HCT116 (cell line): ENCODE data around the gene ZNF777.
"Not testable (repeated sequence)": the region's sequence is repeated elsewhere in the genome, so short reads cannot be mapped to it uniquely, and the experiment has no call there.

ENCODE experiments used
- CBX3 ChIP-seq: IDR thresholded peaks from 2 replicates; pipeline ENCODE4 v1.6.1; 2012; ENCODE audit warnings: low read depth
- CEBPB ChIP-seq: IDR thresholded peaks from 2 replicates; pipeline ENCODE4 v1.6.1; 2012; ENCODE audit warnings: low read depth
- EZH2 ChIP-seq: fragments of 200-600 bp; sonication (generic); IDR thresholded peaks from 2 replicates; pipeline ENCODE4 v1.6.1; 2017; ENCODE audit warnings: antibody characterized with exemption, mixed run types
- FOSL1 ChIP-seq: IDR thresholded peaks from 2 replicates; pipeline ENCODE4 v1.6.1; 2012; ENCODE audit warnings: low read depth
- JUND ChIP-seq: IDR thresholded peaks from 2 replicates; pipeline ENCODE4 v1.6.1; 2012
- POLR2A ChIP-seq: IDR thresholded peaks from 2 replicates; pipeline ENCODE4 v1.7.0; 2011; ENCODE audit warnings: borderline replicate concordance; ENCODE audit not compliant: insufficient read depth, insufficient read length; ENCODE audit errors: extremely low read depth
- POLR2AphosphoS5 ChIP-seq: IDR thresholded peaks from 2 replicates; pipeline ENCODE4 v1.6.1; 2011; ENCODE audit warnings: mild to moderate bottlenecking, low read depth, low read length, moderate library complexity
- RAD21 ChIP-seq: IDR thresholded peaks from 2 replicates; pipeline ENCODE4 v1.6.1; 2012; ENCODE audit warnings: low read depth, mild to moderate bottlenecking
- SRF ChIP-seq: IDR thresholded peaks from 2 replicates; pipeline ENCODE4 v1.6.1; 2012; ENCODE audit warnings: low read depth
- TCF7L2 ChIP-seq: IDR thresholded peaks from 2 replicates; pipeline ENCODE4 v1.7.0; 2011; ENCODE audit warnings: borderline replicate concordance, inconsistent platforms; ENCODE audit not compliant: insufficient read depth, insufficient read length; ENCODE audit errors: extremely low read depth
- YY1 ChIP-seq: IDR thresholded peaks from 2 replicates; pipeline ENCODE4 v1.6.1; 2011; ENCODE audit warnings: low read length, low read depth, moderate library complexity, mild to moderate bottlenecking; ENCODE audit not compliant: insufficient replicate concordance; ENCODE audit errors: extremely low read depth
- ZNF274 ChIP-seq: fragments of 200-500 bp; sonication (Bioruptor generic); IDR thresholded peaks from 2 replicates; pipeline ENCODE4 v1.6.1; 2014; ENCODE audit warnings: mild to moderate bottlenecking, low read depth, low read length, inconsistent platforms
- TF ChIP-seq, protein P1 (sequence below), 3 experiments: fragments of 200-600 bp in 1 of 3; sonication (generic) in 1 of 3; IDR thresholded peaks in 2 of 3; conservative IDR thresholded peaks in 1 of 3; 2 replicates each; pipeline ENCODE4 v1.5.1; 2012 to 2017; ENCODE audit warnings: low read depth in 2 of 3, low read length in 2 of 3, antibody characterized with exemption in 1 of 3, borderline replicate concordance in 1 of 3, control low read depth in 1 of 3, mild to moderate bottlenecking in 1 of 3, mixed read lengths in 1 of 3, mixed run types in 1 of 3, moderate library complexity in 1 of 3; ENCODE audit not compliant: insufficient read depth in 1 of 3
- TF ChIP-seq, protein P2 (sequence below): IDR thresholded peaks from 2 replicates; pipeline ENCODE4 v1.6.1; 2011; ENCODE audit warnings: mild to moderate bottlenecking, low read length, moderate library complexity; ENCODE audit not compliant: insufficient replicate concordance; ENCODE audit errors: extremely low read depth

DNA sequence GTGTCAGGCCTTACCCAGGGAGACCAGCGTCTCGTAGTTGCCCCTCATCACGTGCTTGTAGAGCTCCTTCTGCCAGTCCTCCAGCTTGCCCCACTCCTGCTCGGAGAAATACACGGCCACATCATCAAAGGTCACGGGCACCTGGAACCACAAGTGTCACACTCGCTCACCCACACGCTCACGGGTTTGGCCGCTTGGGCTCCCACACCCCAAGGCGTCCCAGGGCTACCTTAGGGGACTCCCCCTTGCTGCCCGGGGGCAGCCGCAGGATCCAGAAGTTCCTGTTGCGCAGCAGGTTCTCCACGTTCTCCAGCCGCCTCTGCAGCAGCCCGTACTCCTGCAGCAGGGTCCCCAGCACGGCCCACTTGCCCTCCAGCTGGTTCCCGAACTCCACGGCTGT, 33.1 kb upstream of the ZNF777 start:
- TF ChIP-seq, protein P1, sequence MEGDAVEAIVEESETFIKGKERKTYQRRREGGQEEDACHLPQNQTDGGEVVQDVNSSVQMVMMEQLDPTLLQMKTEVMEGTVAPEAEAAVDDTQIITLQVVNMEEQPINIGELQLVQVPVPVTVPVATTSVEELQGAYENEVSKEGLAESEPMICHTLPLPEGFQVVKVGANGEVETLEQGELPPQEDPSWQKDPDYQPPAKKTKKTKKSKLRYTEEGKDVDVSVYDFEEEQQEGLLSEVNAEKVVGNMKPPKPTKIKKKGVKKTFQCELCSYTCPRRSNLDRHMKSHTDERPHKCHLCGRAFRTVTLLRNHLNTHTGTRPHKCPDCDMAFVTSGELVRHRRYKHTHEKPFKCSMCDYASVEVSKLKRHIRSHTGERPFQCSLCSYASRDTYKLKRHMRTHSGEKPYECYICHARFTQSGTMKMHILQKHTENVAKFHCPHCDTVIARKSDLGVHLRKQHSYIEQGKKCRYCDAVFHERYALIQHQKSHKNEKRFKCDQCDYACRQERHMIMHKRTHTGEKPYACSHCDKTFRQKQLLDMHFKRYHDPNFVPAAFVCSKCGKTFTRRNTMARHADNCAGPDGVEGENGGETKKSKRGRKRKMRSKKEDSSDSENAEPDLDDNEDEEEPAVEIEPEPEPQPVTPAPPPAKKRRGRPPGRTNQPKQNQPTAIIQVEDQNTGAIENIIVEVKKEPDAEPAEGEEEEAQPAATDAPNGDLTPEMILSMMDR (IDR thresholded peaks at IDR 0.05 in 2 of 3, conservative IDR thresholded peaks at IDR 0.05 in 1 of 3; ENCODE audit: borderline replicate concordance in 1 of 3, insufficient read depth in 1 of 3, low read depth in 2 of 3, low read length in 2 of 3), result not testable (repeated sequence)
- not testable (repeated sequence) for TF ChIP-seq JUND, EZH2, POLR2AphosphoS5, CEBPB, CBX3, YY1, POLR2A, FOSL1, TCF7L2, RAD21, ZNF274, SRF
- TF ChIP-seq, protein P2, sequence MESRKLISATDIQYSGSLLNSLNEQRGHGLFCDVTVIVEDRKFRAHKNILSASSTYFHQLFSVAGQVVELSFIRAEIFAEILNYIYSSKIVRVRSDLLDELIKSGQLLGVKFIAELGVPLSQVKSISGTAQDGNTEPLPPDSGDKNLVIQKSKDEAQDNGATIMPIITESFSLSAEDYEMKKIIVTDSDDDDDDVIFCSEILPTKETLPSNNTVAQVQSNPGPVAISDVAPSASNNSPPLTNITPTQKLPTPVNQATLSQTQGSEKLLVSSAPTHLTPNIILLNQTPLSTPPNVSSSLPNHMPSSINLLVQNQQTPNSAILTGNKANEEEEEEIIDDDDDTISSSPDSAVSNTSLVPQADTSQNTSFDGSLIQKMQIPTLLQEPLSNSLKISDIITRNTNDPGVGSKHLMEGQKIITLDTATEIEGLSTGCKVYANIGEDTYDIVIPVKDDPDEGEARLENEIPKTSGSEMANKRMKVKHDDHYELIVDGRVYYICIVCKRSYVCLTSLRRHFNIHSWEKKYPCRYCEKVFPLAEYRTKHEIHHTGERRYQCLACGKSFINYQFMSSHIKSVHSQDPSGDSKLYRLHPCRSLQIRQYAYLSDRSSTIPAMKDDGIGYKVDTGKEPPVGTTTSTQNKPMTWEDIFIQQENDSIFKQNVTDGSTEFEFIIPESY, result not testable (repeated sequence)
